ENCODE measurements around the gene LRMDA. TPM values are rescaled to one million over a fixed set of nuclear protein-coding genes. Genes with fewer than 3 reads are reported as not detected.

The LRMDA gene
- total RNA-seq, 1 experiment from 2014 or later, result 4.8 TPM

- Histone ChIP-seq H3K9me3 (ENCODE audit: control insufficient read depth in 1 of 2, insufficient read depth in 1 of 2, low read depth in 1 of 2, low read length in 2 of 2) (no peaks in the 10 kb centered on the region), H3K9me2 (ENCODE audit: insufficient read depth) (no peaks in the 10 kb centered on the region), H2AFZ (ENCODE audit: low read depth, low read length, poor library complexity, severe bottlenecking) (no peak overlapping the region), H3K4me1 (ENCODE audit: control insufficient read depth in 1 of 2, insufficient read depth in 2 of 2, low read length in 2 of 2) (no peaks in the 10 kb centered on the region), H3K9ac (ENCODE audit: low read length) (no peak overlapping the region), H3K36me3 (ENCODE audit: control insufficient read depth in 1 of 2, insufficient read depth in 2 of 2, low read length in 2 of 2) (no peaks in the 10 kb centered on the region), H3K4me3 (replicated peaks in 1 of 2; ENCODE audit: low read depth in 1 of 2, low read length in 2 of 2) (no peak overlapping the region), H4K20me1 (ENCODE audit: insufficient read depth) (no peaks in the 10 kb centered on the region), H3K27me3 (ENCODE audit: insufficient read depth, low read length) (peaks cover 17% of the 10 kb centered on the region), H3K79me2 (ENCODE audit: insufficient read depth, low read length) (no peaks in the 10 kb centered on the region), H3K4me2 (ENCODE audit: low read length) (no peak overlapping the region), H3K27ac (ENCODE audit: low read depth, low read length) (no peak overlapping the region)
- TF ChIP-seq POLR2A (IDR thresholded peaks at IDR 0.05; ENCODE audit: borderline replicate concordance, extremely low read depth, insufficient read depth, insufficient read length) (no peak), EZH2 (IDR thresholded peaks at IDR 0.05) (no peak), ZFX (IDR thresholded peaks at IDR 0.05) (no peak), CBX3 (IDR thresholded peaks at IDR 0.05; ENCODE audit: low read depth) (no peak), FOSL1 (IDR thresholded peaks at IDR 0.05; ENCODE audit: low read depth) (no peak), CEBPB (IDR thresholded peaks at IDR 0.05; ENCODE audit: low read depth) (no peak), SP1 (IDR thresholded peaks at IDR 0.05; ENCODE audit: low read depth) (no peak), RAD21 (IDR thresholded peaks at IDR 0.05; ENCODE audit: low read depth) (no peak), SIN3A (IDR thresholded peaks at IDR 0.05; ENCODE audit: low read depth) (no peak), ELF1 (IDR thresholded peaks at IDR 0.05; ENCODE audit: borderline replicate concordance, low read depth) (no peak)
- POLR2A ChIA-PET, result no interaction called here
- RAD21 ChIA-PET (ENCODE audit: low non-redundant PET in 1 of 2, low total read pairs in 2 of 2, uncharacterized antibody in 2 of 2, unreplicated experiment in 2 of 2), result no interaction called here
- intact Hi-C loops (cut with micrococcal nuclease), result no loop called here
- no TSS peak for BruUV-seq (replicated peaks)
- no peak for ATAC-seq
- DNase-seq (ENCODE audit: low read depth, low spot score), result no peak
- CTCF ChIA-PET, result no interaction called here
Observed at GRCh38 chr10:75877877-75878276, 446.5 kb downstream of the LRMDA start.

GRCh38 chr10:75878586-75878985, 447.2 kb downstream of the LRMDA start:
- DNase-seq (ENCODE audit: low read depth, low spot score) (no peak), ATAC-seq (no peak)
- no peak overlapping the region for H3K9ac ChIP-seq (ENCODE audit: low read length)
- TF ChIP-seq ZBTB33 (IDR thresholded peaks at IDR 0.05; ENCODE audit: extremely low read depth, insufficient replicate concordance, low read length) (no peak), MAX (IDR thresholded peaks at IDR 0.05) (no peak), SIN3A (IDR thresholded peaks at IDR 0.05; ENCODE audit: low read depth) (no peak), ZFX (IDR thresholded peaks at IDR 0.05) (no peak), SRF (IDR thresholded peaks at IDR 0.05; ENCODE audit: low read depth) (no peak), TCF7L2 (IDR thresholded peaks at IDR 0.05; ENCODE audit: borderline replicate concordance, extremely low read depth, insufficient read depth, insufficient read length) (no peak), ELF1 (IDR thresholded peaks at IDR 0.05; ENCODE audit: borderline replicate concordance, low read depth) (no peak)
- intact Hi-C loops (cut with micrococcal nuclease), result no loop called here
- no peak overlapping the region for H3K4me3 ChIP-seq (replicated peaks in 1 of 2; ENCODE audit: low read depth in 1 of 2, low read length in 2 of 2)
- ChIA-PET RAD21 (ENCODE audit: low non-redundant PET in 1 of 2, low total read pairs in 2 of 2, uncharacterized antibody in 2 of 2, unreplicated experiment in 2 of 2) (no interaction called here), POLR2A (no interaction called here), CTCF (no interaction called here)
- H3K9me3 ChIP-seq (ENCODE audit: control insufficient read depth in 1 of 2, insufficient read depth in 1 of 2, low read depth in 1 of 2, low read length in 2 of 2), result no peaks in the 10 kb centered on the region
- H3K9me2 ChIP-seq (ENCODE audit: insufficient read depth), result no peaks in the 10 kb centered on the region
- H2AFZ ChIP-seq (ENCODE audit: low read depth, low read length, poor library complexity, severe bottlenecking), result no peak overlapping the region
- H3K4me2 ChIP-seq (ENCODE audit: low read length), result no peak overlapping the region
- H3K4me1 ChIP-seq (ENCODE audit: control insufficient read depth in 1 of 2, insufficient read depth in 2 of 2, low read length in 2 of 2), result no peaks in the 10 kb centered on the region
- H3K27me3 ChIP-seq (ENCODE audit: insufficient read depth, low read length), result peaks cover 17% of the 10 kb centered on the region
- no peaks in the 10 kb centered on the region for H3K36me3 ChIP-seq (ENCODE audit: control insufficient read depth in 1 of 2, insufficient read depth in 2 of 2, low read length in 2 of 2)
- H3K79me2 ChIP-seq (ENCODE audit: insufficient read depth, low read length), result no peaks in the 10 kb centered on the region
- H4K20me1 ChIP-seq (ENCODE audit: insufficient read depth), result no peaks in the 10 kb centered on the region
- no TSS peak for BruUV-seq (replicated peaks)
- H3K27ac ChIP-seq (ENCODE audit: low read depth, low read length), result no peak overlapping the region

Data from HCT116 (cell line).